CD14-positive monocyte (primary cell): ENCODE results near the gene DNMT3L. TPM values are rescaled to one million over a fixed set of nuclear protein-coding genes. Genes with fewer than 3 reads are reported as not detected.
A peak's percentile ranks its signal among the peaks of the same experiment; 100 is the strongest.

Experiments used
- DNase-seq, 3 donors: peaks; one replicate each; pipeline ENCODE4 v3.0.0-alpha.2; 2011 to 2022
- H2AFZ ChIP-seq: 2 replicates; pipeline ENCODE4 v1.6.0; 2012; ENCODE audit warnings: mild to moderate bottlenecking, low read depth, low read length, inconsistent platforms; ENCODE audit not compliant: insufficient read depth, poor library complexity, severe bottlenecking
- H3K27ac ChIP-seq, 2 donors: 1 replicate in 1 of 2; 2 replicates in 1 of 2; pipeline ENCODE4 v1.5.1; 2012 to 2013; ENCODE audit warnings: low read length in 2 of 2, control low read depth in 1 of 2, inconsistent platforms in 1 of 2, low read depth in 1 of 2, mild to moderate bottlenecking in 1 of 2
- H3K27me3 ChIP-seq, 2 donors: one replicate each; pipeline versions ENCODE4 v1.6.0 to v1.6.1; 2011 to 2013; ENCODE audit warnings: low read length in 2 of 2; ENCODE audit not compliant: control insufficient read depth in 2 of 2, insufficient read depth in 2 of 2
- H3K36me3 ChIP-seq, 2 donors: replicated peaks in 1 of 2; 1 replicate in 1 of 2; 2 replicates in 1 of 2; pipeline versions ENCODE4 v1.5.1 to v1.6.1; 2012 to 2013; ENCODE audit warnings: low read length in 2 of 2, control low read depth in 1 of 2, inconsistent platforms in 1 of 2, mild to moderate bottlenecking in 1 of 2; ENCODE audit not compliant: insufficient read depth in 2 of 2, control insufficient read depth in 1 of 2
- H3K4me1 ChIP-seq, 2 donors: 1 replicate in 1 of 2; 2 replicates in 1 of 2; pipeline versions ENCODE4 v1.5.1 to v1.6.1; 2012 to 2013; ENCODE audit warnings: low read length in 2 of 2, control low read depth in 1 of 2, inconsistent platforms in 1 of 2, mild to moderate bottlenecking in 1 of 2, moderate library complexity in 1 of 2; ENCODE audit not compliant: insufficient read depth in 2 of 2, control insufficient read depth in 1 of 2
- H3K4me2 ChIP-seq: replicated peaks from 2 replicates; pipeline ENCODE3; 2012; ENCODE audit warnings: low read length, moderate library complexity, mild to moderate bottlenecking; ENCODE audit not compliant: poor library complexity, severe bottlenecking; ENCODE audit errors: extremely low read depth
- H3K4me3 ChIP-seq, 3 experiments: fragments of 200-600 bp in 1 of 3; sonication (generic) in 1 of 3; replicated peaks in 1 of 3; 1 replicate in 2 of 3; 2 replicates in 1 of 3; pipeline ENCODE4 v1.5.1; 2011 to 2013; ENCODE audit warnings: low read length in 3 of 3, mild to moderate bottlenecking in 3 of 3, control low read depth in 2 of 3, low read depth in 2 of 3, inconsistent platforms in 1 of 3, moderate library complexity in 1 of 3
- H3K79me2 ChIP-seq: 2 replicates; pipeline ENCODE4 v1.6.0; 2012; ENCODE audit warnings: mild to moderate bottlenecking, control low read depth, inconsistent platforms, low read length, moderate library complexity; ENCODE audit not compliant: insufficient read depth
- H3K9ac ChIP-seq: 2 replicates; pipeline ENCODE4 v1.6.0; 2017; ENCODE audit warnings: low read length, mild to moderate bottlenecking; ENCODE audit not compliant: insufficient read depth, poor library complexity, severe bottlenecking
- H3K9me3 ChIP-seq, 2 donors: replicated peaks in 1 of 2; 1 replicate in 1 of 2; 2 replicates in 1 of 2; pipeline versions ENCODE4 v1.5.1 to v1.6.1; 2012 to 2013; ENCODE audit warnings: low read length in 2 of 2, control low read depth in 1 of 2; ENCODE audit not compliant: control insufficient read depth in 1 of 2, insufficient read depth in 1 of 2
- H4K20me1 ChIP-seq: 2 replicates; pipeline ENCODE4 v1.6.0; 2012; ENCODE audit warnings: mild to moderate bottlenecking, low read length, control low read depth, moderate library complexity; ENCODE audit not compliant: insufficient read depth
- H3K27ac Mint-ChIP-seq, 7 donors: one replicate each; pipeline ENCODE4 v1.8.0; 2020; ENCODE audit warnings: mild to moderate bottlenecking in 7 of 7, mixed read lengths in 7 of 7, moderate library complexity in 6 of 7, inconsistent platforms in 2 of 7
- H3K27me3 Mint-ChIP-seq, 3 donors: one replicate each; pipeline ENCODE4 v1.8.0; 2021 to 2022; ENCODE audit warnings: low read depth in 3 of 3, mild to moderate bottlenecking in 3 of 3, mixed read lengths in 3 of 3, moderate library complexity in 3 of 3, inconsistent platforms in 1 of 3
- H3K36me3 Mint-ChIP-seq, 2 donors: one replicate each; pipeline ENCODE4 v1.8.0; 2020; ENCODE audit warnings: mixed read lengths in 2 of 2, inconsistent platforms in 1 of 2, mild to moderate bottlenecking in 1 of 2
- H3K4me1 Mint-ChIP-seq: one replicate; pipeline ENCODE4 v1.8.0; 2020; ENCODE audit warnings: mild to moderate bottlenecking, mixed read lengths
- H3K4me3 Mint-ChIP-seq, 2 donors: one replicate each; pipeline ENCODE4 v1.8.0; 2020; ENCODE audit warnings: mild to moderate bottlenecking in 2 of 2, mixed read lengths in 2 of 2, moderate library complexity in 1 of 2
- H3K9me3 Mint-ChIP-seq, 7 donors: one replicate each; pipeline ENCODE4 v1.8.0; 2020 to 2022; ENCODE audit warnings: mixed read lengths in 7 of 7, mild to moderate bottlenecking in 6 of 7, moderate library complexity in 6 of 7, inconsistent platforms in 2 of 7
- CTCF ChIP-seq: fragments of 200-600 bp; IDR thresholded peaks from one replicate; pipeline ENCODE4 v1.8.0; 2022; ENCODE audit warnings: antibody characterized with exemption, mild to moderate bottlenecking
- WGBS: methylation state at CpG from one replicate; pipeline ENCODE4 v1.1.5; 2013; ENCODE audit warnings: missing lambda C conversion rate; ENCODE audit not compliant: insufficient coverage; 5-methylcytosine and 5-hydroxymethylcytosine counted together
- intact Hi-C, 2 donors: fragments of 100-400 bp; cut with micrococcal nuclease; formaldehyde crosslinking; loops; one replicate each; pipeline versions ENCODE4 v1.15.0 to v1.15.1; 2023
- polyA plus RNA-seq, 3 donors: library from polyadenylated mRNA; depleted of rRNA in 1 of 3; unstranded in 2 of 3; stranded (reverse) in 1 of 3; fragments of 300-500 nt in 2 of 3; fragments of >200 nt in 1 of 3; fragmentation: Illumina TruSeq in 2 of 3; gene quantifications; 1 replicate in 2 of 3; 2 replicates in 1 of 3; pipeline ENCODE4 v1.2.3, GENCODE V29; 2012 to 2021

The DNMT3L gene
- polyA plus RNA-seq, 3 donors: not detected

DNA sequence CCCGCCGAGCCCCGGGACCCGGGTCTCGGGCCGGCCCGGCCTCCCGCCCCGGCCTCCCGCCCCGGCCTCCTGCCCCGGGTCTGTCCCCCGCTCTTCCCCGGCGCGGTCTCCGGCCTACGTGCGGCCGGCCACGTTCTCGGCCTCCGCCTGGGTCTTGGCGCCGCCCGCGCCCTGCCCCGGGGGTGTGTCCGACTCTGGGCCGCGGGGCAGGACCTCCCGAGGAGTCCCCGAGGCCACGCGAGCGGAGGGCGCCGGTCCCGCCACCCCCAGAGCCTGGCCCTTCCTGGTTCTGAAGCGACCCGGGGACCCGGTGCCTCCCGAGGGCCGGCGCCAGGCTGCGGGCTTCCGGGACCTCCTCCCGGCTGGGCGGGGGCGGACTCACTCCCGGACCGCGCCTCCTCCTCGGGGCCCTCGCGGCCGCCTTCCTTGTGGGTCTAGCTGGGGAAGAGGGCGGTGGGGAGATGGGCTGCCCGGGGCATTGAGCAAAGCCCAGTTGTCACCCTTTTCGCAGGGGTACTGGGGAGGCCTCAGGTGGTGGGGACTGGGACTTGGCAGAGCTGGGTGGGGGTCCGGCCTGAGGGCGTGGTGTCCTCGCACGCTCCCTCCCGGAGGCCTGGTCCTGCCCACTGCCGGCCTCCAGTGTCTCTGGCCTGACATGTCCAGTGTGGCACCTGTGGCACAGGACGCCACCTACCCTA is 38.7 kb upstream of the DNMT3L start:
- Mint-ChIP-seq H3K27me3 (peaks cover 4 to 7% (median 4%) of the 10 kb centered on the region in 3 donors), H3K9me3 (no peaks in the 10 kb centered on the region), H3K4me3 (peak overlapping the region; percentile 80 to 85), H3K27ac (peak overlapping the region in 4 of 7 donors; percentile 53 to 80 (median 70)), H3K36me3 (peaks cover 3 to 5% of the 10 kb centered on the region in 2 donors), H3K4me1 (peaks cover 49% of the 10 kb centered on the region)
- H3K27ac ChIP-seq: peak overlapping the region in 1 of 2 donors; percentile 78
- intact Hi-C loops: loop anchor here in 1 of 2 donors (2.0 kb wide), 1 partner anchor 38 kb away; the partner anchor contains the start of gene CFAP410
- peaks cover 0 to 2% of the 10 kb centered on the region in 2 donors for H3K36me3 ChIP-seq
- H3K4me1 ChIP-seq: peaks cover 37 to 48% of the 10 kb centered on the region in 2 donors
- peak; percentile 32 to 51 (median 34) for DNase-seq
- H3K4me2 ChIP-seq: peak overlapping the region; percentile 97
- H3K9ac ChIP-seq: peak overlapping the region; percentile 84
- H3K79me2 ChIP-seq: peaks cover 52% of the 10 kb centered on the region
- H4K20me1 ChIP-seq: peaks cover 51% of the 10 kb centered on the region
- WGBS: under 1% methylated on average over 61 of the region's 67 CpGs
- peak overlapping the region; percentile 50 for H2AFZ ChIP-seq
- peaks cover 0 to under 1% of the 10 kb centered on the region in 2 donors for H3K27me3 ChIP-seq
- no peak for TF ChIP-seq CTCF
- H3K4me3 ChIP-seq: peak overlapping the region; percentile 63 to 85 (median 64)
- H3K9me3 ChIP-seq: no peaks in the 10 kb centered on the region

GRCh38 chr21:44299458-44300261 is 38.0 kb upstream of the DNMT3L start, which contains the start of gene PFKL:
Gene PFKL, plus strand, starts transcription at chr21:44300053. Its CDS starts 53 bp downstream, at chr21:44300106.
- Histone ChIP-seq H3K79me2 (peaks cover 44% of the 10 kb centered on the region), H2AFZ (peak within 1 kb of the TSS; percentile 76), H3K27ac (peak within 1 kb of the TSS; percentile 82 to 85), H3K36me3 (peaks cover 0 to 2% of the 10 kb centered on the region in 2 donors), H3K27me3 (peaks cover 0 to 2% of the 10 kb centered on the region in 2 donors), H3K9me3 (no peaks in the 10 kb centered on the region), H3K4me2 (peak within 1 kb of the TSS; percentile 97), H3K4me3 (peak within 1 kb of the TSS; percentile 63 to 85 (median 64)), H3K4me1 (peaks cover 37 to 48% of the 10 kb centered on the region in 2 donors), H4K20me1 (peaks cover 43% of the 10 kb centered on the region), H3K9ac (peak within 1 kb of the TSS; percentile 84)
- Mint-ChIP-seq H3K36me3 (peaks cover 3% of the 10 kb centered on the region in 2 donors), H3K27ac (peak within 1 kb of the TSS; percentile 89 to 93 (median 90)), H3K27me3 (peaks cover 2 to 11% (median 4%) of the 10 kb centered on the region in 3 donors), H3K4me3 (peak within 1 kb of the TSS; percentile 81 to 90), H3K4me1 (peaks cover 43% of the 10 kb centered on the region), H3K9me3 (no peaks in the 10 kb centered on the region)
- peak; percentile 42 to 43 (median 42) for DNase-seq
- under 1% methylated on average over 93 of the region's 94 CpGs for WGBS
- intact Hi-C loops: loop anchor here in 1 of 2 donors (2.0 kb wide), 1 partner anchor 39 kb away; the partner anchor contains the start of gene CFAP410
- no peak for TF ChIP-seq CTCF
